GM23338 (cell line): ENCODE data around the gene FMNL1. TPM values are rescaled to one million over a fixed set of nuclear protein-coding genes. Genes with fewer than 3 reads are reported as not detected.

ENCODE experiments used
- ATAC-seq: fragments of 200-7000 bp; cut with Tn5 transposase; 3 replicates; pipeline ENCODE4 v1.9.1; 2020
- DNase-seq: peaks from one replicate; pipeline ENCODE4 v3.0.0-alpha.2; 2015; ENCODE audit warnings: low spot score
- H2AFZ ChIP-seq: fragments of 200-600 bp; sonication (generic); 2 replicates; pipeline ENCODE4 v1.8.0; 2016; ENCODE audit warnings: antibody characterized with exemption, mild to moderate bottlenecking, moderate library complexity
- H3F3A ChIP-seq: fragments of 200-600 bp; sonication (generic); replicated peaks from 2 replicates; pipeline ENCODE4 v1.8.0; 2017; ENCODE audit warnings: antibody characterized with exemption, mixed run types, low read depth
- H3K27ac ChIP-seq: fragments of 200-600 bp; sonication (generic); 2 replicates; pipeline ENCODE4 v1.6.1; 2016; ENCODE audit warnings: low read depth
- H3K27me3 ChIP-seq: fragments of 200-600 bp; sonication (generic); 2 replicates; pipeline ENCODE4 v1.8.0; 2016; ENCODE audit warnings: mild to moderate bottlenecking, mixed run types, moderate library complexity; ENCODE audit not compliant: insufficient read depth
- H3K36me3 ChIP-seq: fragments of 200-600 bp; sonication (generic); 2 replicates; pipeline ENCODE4 v1.8.0; 2016; ENCODE audit warnings: mild to moderate bottlenecking; ENCODE audit not compliant: insufficient read depth
- H3K4me1 ChIP-seq: fragments of 200-600 bp; sonication (generic); 2 replicates; pipeline ENCODE4 v1.8.0; 2016; ENCODE audit warnings: mild to moderate bottlenecking, moderate library complexity; ENCODE audit not compliant: insufficient read depth
- H3K4me2 ChIP-seq: fragments of 200-600 bp; sonication (generic); 2 replicates; pipeline ENCODE4 v1.7.1; 2017; ENCODE audit warnings: mixed run types
- H3K4me3 ChIP-seq: fragments of 200-600 bp; sonication (generic); 2 replicates; pipeline ENCODE4 v1.6.1; 2016; ENCODE audit warnings: mixed run types
- H3K79me2 ChIP-seq: fragments of 200-600 bp; sonication (generic); replicated peaks from 2 replicates; pipeline ENCODE4 v1.8.0; 2017; ENCODE audit warnings: mild to moderate bottlenecking; ENCODE audit not compliant: insufficient read depth
- H3K9me2 ChIP-seq: fragments of 200-600 bp; sonication (generic); 2 replicates; pipeline ENCODE4 v1.8.0; 2017; ENCODE audit not compliant: insufficient read depth
- H4K20me1 ChIP-seq: fragments of 200-600 bp; sonication (generic); replicated peaks from 2 replicates; pipeline ENCODE4 v1.8.0; 2017; ENCODE audit warnings: mild to moderate bottlenecking; ENCODE audit not compliant: insufficient read depth
- H3K27ac Mint-ChIP-seq: 2 replicates; pipeline ENCODE4 v1.8.0; 2020; ENCODE audit warnings: inconsistent platforms, mild to moderate bottlenecking, moderate library complexity, mixed read lengths
- H3K27me3 Mint-ChIP-seq: 3 replicates; pipeline ENCODE4 v1.8.0; 2022; ENCODE audit warnings: low read depth, mild to moderate bottlenecking, moderate library complexity, mixed read lengths, inconsistent platforms; ENCODE audit not compliant: insufficient read depth, poor library complexity
- H3K36me3 Mint-ChIP-seq: 3 replicates; pipeline ENCODE4 v1.8.0; 2021; ENCODE audit warnings: low read depth, mild to moderate bottlenecking, inconsistent platforms, moderate library complexity, mixed read lengths
- H3K4me1 Mint-ChIP-seq: 3 replicates; pipeline ENCODE4 v1.8.0; 2020; ENCODE audit warnings: mild to moderate bottlenecking, inconsistent platforms, mixed read lengths
- H3K4me3 Mint-ChIP-seq: 3 replicates; pipeline ENCODE4 v1.8.0; 2021; ENCODE audit warnings: moderate library complexity, mild to moderate bottlenecking, inconsistent platforms, mixed read lengths
- H3K9me3 Mint-ChIP-seq: 3 replicates; pipeline ENCODE4 v1.8.0; 2020; ENCODE audit warnings: moderate library complexity, mild to moderate bottlenecking, inconsistent platforms, mixed read lengths
- CREB1 ChIP-seq: fragments of 250-450 bp; sonication (Bioruptor Pico); IDR thresholded peaks from 2 replicates; pipeline ENCODE4 v1.5.0; 2020; ENCODE audit warnings: low read depth, mild to moderate bottlenecking, moderate library complexity
- CTCF ChIP-seq, 2 experiments: fragments of 200-600 bp in 1 of 2; sonication (generic) in 1 of 2; conservative IDR thresholded peaks; 2 replicates each; pipeline versions ENCODE4 v1.5.1 to v1.6.1; 2016 to 2017; ENCODE audit warnings: antibody characterized with exemption in 2 of 2, low read depth in 2 of 2, mild to moderate bottlenecking in 2 of 2, moderate library complexity in 1 of 2
- ETS1 ChIP-seq: IDR thresholded peaks from 2 replicates; pipeline ENCODE4 v1.6.1; 2016; ENCODE audit warnings: antibody characterized with exemption
- EZH2phosphoT487 ChIP-seq: fragments of 200-600 bp; sonication (generic); IDR thresholded peaks from one replicate; pipeline ENCODE4 v1.8.1; 2018; ENCODE audit warnings: antibody characterized with exemption; ENCODE audit not compliant: unreplicated experiment
- JUNB ChIP-seq: IDR thresholded peaks from one replicate; pipeline ENCODE4 v1.6.1; 2016; ENCODE audit warnings: antibody characterized with exemption; ENCODE audit not compliant: unreplicated experiment
- NANOG ChIP-seq: IDR thresholded peaks from 2 replicates; pipeline ENCODE4 v1.6.1; 2016; ENCODE audit warnings: antibody characterized with exemption, borderline replicate concordance
- POLR2AphosphoS5 ChIP-seq: IDR thresholded peaks from 2 replicates; pipeline ENCODE4 v1.6.1; 2016; ENCODE audit warnings: antibody characterized with exemption, low read depth
- STAT1 ChIP-seq: IDR thresholded peaks from one replicate; pipeline ENCODE4 v1.6.1; 2016; ENCODE audit warnings: antibody characterized with exemption; ENCODE audit not compliant: unreplicated experiment
- ZNF331 ChIP-seq: fragments of 250-450 bp; sonication (Bioruptor Pico); IDR thresholded peaks from 2 replicates; pipeline ENCODE4 v1.5.0; 2020; ENCODE audit warnings: low read depth, mild to moderate bottlenecking, moderate library complexity
- polyA plus RNA-seq: library from polyadenylated mRNA; unstranded; fragments of >200 nt; fragmentation: Nextera tagmentation; extraction: Ambion mirVana; gene quantifications from 2 replicates; pipeline ENCODE4 v1.2.1, GENCODE V29; 2016
- total RNA-seq: library from RNA; depleted of rRNA; stranded (reverse); fragments of >200 nt; shearing (Covaris generic); gene quantifications from 2 replicates; pipeline ENCODE4 v1.2.3, GENCODE V29; 2014

FMNL1 gene
- total and polyA plus RNA-seq, 2 experiments from 2014 or later = 6.6 to 9.3 TPM

GRCh38 chr17:45246861-45247428, 25.3 kb downstream of the FMNL1 start:
- peaks cover 27% of the 10 kb centered on the region for H3K4me1 Mint-ChIP-seq
- peaks cover 12% of the 10 kb centered on the region for H3K36me3 Mint-ChIP-seq
- TF ChIP-seq STAT1 (no peak), NANOG (no peak), CTCF (conservative IDR thresholded peaks at IDR 0.05; ENCODE audit: low read depth in 2 of 2) (peak; percentile 74 to 79), ZNF331 (CRISPR knock-in tag) (no peak), JUNB (no peak), CREB1 (CRISPR knock-in tag) (no peak), EZH2phosphoT487 (no peak)
- H4K20me1 ChIP-seq = no peaks in the 10 kb centered on the region
- H3K4me3 Mint-ChIP-seq = peak overlapping the region; percentile 79
- H3K27me3 ChIP-seq = no peaks in the 10 kb centered on the region
- peak; percentile 83 for DNase-seq
- H3K27me3 Mint-ChIP-seq = peaks cover 21% of the 10 kb centered on the region
- peak overlapping the region; percentile 99 for H3K4me2 ChIP-seq
- peak overlapping the region; percentile 99 for H2AFZ ChIP-seq
- peak overlapping the region; percentile 43 for H3K27ac Mint-ChIP-seq
- H3K9me3 Mint-ChIP-seq = no peaks in the 10 kb centered on the region
- H3K36me3 ChIP-seq = no peaks in the 10 kb centered on the region
- peak; percentile 62 for ATAC-seq
- H3K79me2 ChIP-seq = peaks cover 3% of the 10 kb centered on the region; the same call in 1 of the 2 replicates
- peaks cover 23% of the 10 kb centered on the region for H3F3A ChIP-seq
- peak overlapping the region; percentile 94 for H3K27ac ChIP-seq
- no peaks in the 10 kb centered on the region for H3K9me2 ChIP-seq
- H3K4me3 ChIP-seq = peak overlapping the region; percentile 96
- peaks cover 18% of the 10 kb centered on the region for H3K4me1 ChIP-seq

- peak; percentile 84 for ATAC-seq
- Mint-ChIP-seq H3K4me3 (peak overlapping the region; percentile 79), H3K9me3 (no peaks in the 10 kb centered on the region; the same call in 2 of the 3 replicates), H3K27me3 (peaks cover 17% of the 10 kb centered on the region), H3K4me1 (peaks cover 23% of the 10 kb centered on the region), H3K27ac (peak overlapping the region; percentile 94), H3K36me3 (peaks cover 12% of the 10 kb centered on the region)
- DNase-seq = peak; percentile 99
- Histone ChIP-seq H3K27me3 (no peaks in the 10 kb centered on the region), H4K20me1 (no peaks in the 10 kb centered on the region), H3K4me3 (peak overlapping the region; percentile 96), H3K4me2 (peak overlapping the region; percentile 99), H3K79me2 (peaks cover 3% of the 10 kb centered on the region; the same call in 1 of the 2 replicates), H3K36me3 (no peaks in the 10 kb centered on the region), H3K27ac (peak overlapping the region; percentile 94), H3F3A (peaks cover 17% of the 10 kb centered on the region), H3K4me1 (peaks cover 18% of the 10 kb centered on the region), H3K9me2 (no peaks in the 10 kb centered on the region), H2AFZ (peak overlapping the region; percentile 99)
- peak; percentile 82 for TF ChIP-seq POLR2AphosphoS5
- 0 out of 2 replicates have a peak, but pooled peaks have one; percentile 17 for TF ChIP-seq ETS1
- TF ChIP-seq CTCF (conservative IDR thresholded peaks at IDR 0.05; ENCODE audit: low read depth in 2 of 2) = no peak
- TF ChIP-seq NANOG = no peak
- peak; percentile 97 for TF ChIP-seq CREB1 (CRISPR knock-in tag)
These were observed 25.9 kb downstream of the FMNL1 start for GRCh38 chr17:45247429-45248131.
